HepG2 (cell line): ENCODE results near the gene DCLK1. TPM values are rescaled to one million over a fixed set of nuclear protein-coding genes. Genes with fewer than 3 reads are reported as not detected.

Experiments
- ATAC-seq: fragments of 200-7000 bp; cut with Tn5 transposase; 3 replicates; pipeline ENCODE4 v1.9.1; 2020; ENCODE audit warnings: mild to moderate bottlenecking, moderate library complexity
- BruUV-seq: library from RNA; stranded (reverse); fragments of 400-500 nt; replicated peaks from 2 replicates; lab custom pipeline; 2021; lab: Mats Ljungman, UMichigan
- CTCF ChIA-PET: fragments of 300-600 bp; formaldehyde crosslinking; extraction: SDS; loops from one replicate; lab custom pipeline; 2021; ENCODE audit warnings: low total read pairs, inconsistent platforms, low intra/inter-chr PET ratio; lab: Yijun Ruan, JAX
- POLR2A ChIA-PET: fragments of 350-600 bp; sonication (Branson Sonifier 250); formaldehyde crosslinking; loops from one replicate; lab custom pipeline; 2020; ENCODE audit warnings: antibody characterized with exemption, inconsistent platforms; lab: Yijun Ruan, JAX
- DNase-seq: peaks from one replicate; pipeline ENCODE4 v3.0.0-alpha.2; 2015; ENCODE audit warnings: low spot score
- FAIRE-seq: peaks from 3 replicates; lab custom pipeline; 2011; peaks lifted over from hg19 to GRCh38; lab: Jason Lieb, UNC
- H2AFZ ChIP-seq: one replicate; pipeline ENCODE4 v1.6.1; 2011; ENCODE audit warnings: low read length, inconsistent platforms
- H3K27ac ChIP-seq: fragments of 300-600 bp; 3 replicates; pipeline ENCODE4 v1.8.0; 2011; ENCODE audit warnings: mixed run types, mild to moderate bottlenecking, mixed read lengths, low read length, inconsistent platforms; ENCODE audit not compliant: insufficient read depth; ENCODE audit errors: extremely low read length
- H3K27me3 ChIP-seq, 2 experiments: fragments of 200-600 bp in 1 of 2; 2 replicates in 1 of 2; 3 replicates in 1 of 2; pipeline versions ENCODE4 v1.6.0 to v1.8.0; 2011; ENCODE audit warnings: low read length in 2 of 2, mild to moderate bottlenecking in 2 of 2, moderate library complexity in 2 of 2, inconsistent platforms in 1 of 2; ENCODE audit not compliant: insufficient read depth in 2 of 2, control insufficient read depth in 1 of 2
- H3K36me3 ChIP-seq, 2 experiments: fragments of 200-600 bp in 1 of 2; replicated peaks in 1 of 2; 2 replicates in 1 of 2; 3 replicates in 1 of 2; pipeline versions ENCODE4 v1.5.1 to v1.8.0; 2011; ENCODE audit warnings: low read length in 2 of 2, inconsistent platforms in 1 of 2; ENCODE audit not compliant: insufficient read depth in 2 of 2, control insufficient read depth in 1 of 2
- H3K4me1 ChIP-seq: 2 replicates; pipeline ENCODE4 v1.5.1; 2012; ENCODE audit warnings: low read length, inconsistent platforms; ENCODE audit not compliant: insufficient read depth
- H3K4me2 ChIP-seq: 2 replicates; pipeline ENCODE4 v1.6.0; 2011; ENCODE audit warnings: low read depth, low read length, inconsistent platforms
- H3K4me3 ChIP-seq, 3 experiments: fragments of 200-600 bp in 1 of 3; sonication (generic), shearing (Covaris generic) in 1 of 3; replicated peaks in 1 of 3; 2 replicates each; pipeline ENCODE4 v1.5.1; 2011 to 2016; ENCODE audit warnings: low read length in 3 of 3, inconsistent platforms in 2 of 3, low read depth in 2 of 3, mild to moderate bottlenecking in 2 of 3, control low read depth in 1 of 3, mixed read lengths in 1 of 3; ENCODE audit not compliant: insufficient read depth in 1 of 3
- H3K79me2 ChIP-seq: one replicate; pipeline ENCODE4 v1.6.1; 2011; ENCODE audit warnings: low read length, inconsistent platforms; ENCODE audit not compliant: insufficient read depth
- H3K9ac ChIP-seq: 2 replicates; pipeline ENCODE4 v1.6.0; 2011; ENCODE audit warnings: mild to moderate bottlenecking, low read depth, low read length, inconsistent platforms; ENCODE audit not compliant: insufficient read depth
- H3K9me3 ChIP-seq: 2 replicates; pipeline ENCODE4 v1.5.1; 2012; ENCODE audit warnings: mild to moderate bottlenecking, low read length
- H4K20me1 ChIP-seq: 2 replicates; pipeline ENCODE4 v1.6.0; 2011; ENCODE audit warnings: inconsistent platforms, mild to moderate bottlenecking, low read length, moderate library complexity; ENCODE audit not compliant: insufficient read depth
- CHD2 ChIP-seq: IDR thresholded peaks from 2 replicates; pipeline ENCODE4 v1.6.1; 2011; ENCODE audit warnings: low read depth, low read length, improper control_type of control experiment
- GATAD1 ChIP-seq: IDR thresholded peaks from 2 replicates; pipeline ENCODE4 v1.6.1; 2016; ENCODE audit warnings: missing genetic modification reagents, missing compliant biosample characterization
- KDM5A ChIP-seq: fragments of 200-600 bp; sonication (generic); IDR thresholded peaks from 2 replicates; pipeline ENCODE4 v1.7.0; 2018; ENCODE audit warnings: antibody characterized with exemption, mild to moderate bottlenecking, low read length, borderline replicate concordance
- MBD4 ChIP-seq: IDR thresholded peaks from 2 replicates; pipeline ENCODE4 v1.6.1; 2012; ENCODE audit warnings: low read length, inconsistent platforms, borderline replicate concordance
- MYPOP ChIP-seq: sonication (generic); formaldehyde crosslinking; IDR thresholded peaks from 2 replicates; pipeline ENCODE4 v1.8.1; 2023; ENCODE audit warnings: mild to moderate bottlenecking, moderate library complexity, missing genetic modification reagents
- PHF8 ChIP-seq: sonication (generic); formaldehyde crosslinking; IDR thresholded peaks from 2 replicates; pipeline ENCODE4 v1.5.0; 2020; ENCODE audit warnings: missing genetic modification reagents
- POLR2A ChIP-seq, 2 experiments: IDR thresholded peaks; 2 replicates each; pipeline ENCODE4 v1.6.1; 2011; ENCODE audit warnings: low read depth in 2 of 2, low read length in 2 of 2, mild to moderate bottlenecking in 1 of 2, moderate library complexity in 1 of 2; ENCODE audit not compliant: insufficient read depth in 1 of 2
- PTBP1 ChIP-seq: fragments of 200-400 bp; formaldehyde crosslinking; IDR thresholded peaks from 2 replicates; pipeline ENCODE4 v1.6.1; 2018; ENCODE audit warnings: low read length, low read depth; ENCODE audit not compliant: poor library complexity, severe bottlenecking
- RCOR2 ChIP-seq: IDR thresholded peaks from 2 replicates; pipeline ENCODE4 v1.6.1; 2016; ENCODE audit warnings: missing biosample characterization, missing genetic modification reagents
- REPIN1 ChIP-seq: sonication (generic); formaldehyde crosslinking; IDR thresholded peaks from 2 replicates; pipeline ENCODE4 v1.8.0; 2022; ENCODE audit warnings: missing genetic modification reagents, low read depth, mild to moderate bottlenecking, borderline replicate concordance
- SYNCRIP ChIP-seq: fragments of 200-400 bp; formaldehyde crosslinking; IDR thresholded peaks from 2 replicates; pipeline ENCODE4 v1.6.1; 2018; ENCODE audit warnings: mild to moderate bottlenecking, low read depth, low read length; ENCODE audit not compliant: insufficient read depth
- TCF7 ChIP-seq: sonication (generic); IDR thresholded peaks from 2 replicates; pipeline ENCODE4 v1.6.1; 2016; ENCODE audit warnings: antibody characterized with exemption, low read depth
- ZBTB34 ChIP-seq: sonication (generic); formaldehyde crosslinking; IDR thresholded peaks from 2 replicates; pipeline ENCODE4 v1.8.0; 2022; ENCODE audit warnings: mild to moderate bottlenecking, missing genetic modification reagents
- ZBTB8A ChIP-seq: sonication (generic); formaldehyde crosslinking; IDR thresholded peaks from 2 replicates; pipeline ENCODE4 v1.4.0; 2020; ENCODE audit warnings: mild to moderate bottlenecking, low read depth, missing genetic modification reagents, borderline replicate concordance
- ZC3H4 ChIP-seq: sonication (generic); formaldehyde crosslinking; IDR thresholded peaks from 2 replicates; pipeline ENCODE4 v1.4.0; 2020; ENCODE audit warnings: missing genetic modification reagents, borderline replicate concordance
- ZFP82 ChIP-seq: sonication (generic); formaldehyde crosslinking; IDR thresholded peaks from 2 replicates; pipeline ENCODE4 v1.5.1; 2020; ENCODE audit warnings: mild to moderate bottlenecking, missing genetic modification reagents, borderline replicate concordance
- ZNF274 ChIP-seq: sonication (generic); formaldehyde crosslinking; IDR thresholded peaks from 2 replicates; pipeline ENCODE4 v1.5.1; 2020; ENCODE audit warnings: mild to moderate bottlenecking, missing genetic modification reagents
- ZNF550 ChIP-seq: sonication (generic); formaldehyde crosslinking; IDR thresholded peaks from 2 replicates; pipeline ENCODE4 v1.4.0; 2020; ENCODE audit warnings: mild to moderate bottlenecking, missing genetic modification reagents, borderline replicate concordance
- WGBS: methylation state at CpG from one replicate; pipeline ENCODE4 v1.1.6; 2017; ENCODE audit warnings: low lambda C conversion rate; 5-methylcytosine and 5-hydroxymethylcytosine counted together
- in situ Hi-C: cut with HindIII; loops from 2 replicates; pipeline ENCODE4 v1.10.0; 2017; ENCODE audit warnings: low pct_unique_long_range_greater_than_20kb; ENCODE audit not compliant: extremely low pct_ligation_motif_present
- intact Hi-C: fragments of 100-400 bp; cut with micrococcal nuclease; formaldehyde crosslinking; loops from one replicate; pipeline ENCODE4 v1.10.0; 2022; ENCODE audit not compliant: unreplicated experiment
- polyA plus RNA-seq, 8 experiments: library from polyadenylated mRNA; depleted of rRNA in 3 of 8; stranded (reverse) in 7 of 8; unstranded in 1 of 8; fragments of >200 nt; fragmentation: Illumina TruSeq in 4 of 8; extraction: Trizol in 4 of 8; gene quantifications; 2 replicates each; pipeline versions ENCODE4 v1.2.1 to v1.2.3, GENCODE V29; 2011 to 2016; ENCODE audit warnings: low read depth in 4 of 8, missing spikeins in 1 of 8, mixed read lengths in 1 of 8; ENCODE audit not compliant: insufficient read depth in 1 of 8
- total RNA-seq, 5 experiments: library from RNA; depleted of rRNA; stranded (reverse); fragments of >200 nt; fragmentation: Illumina TruSeq; extraction: Trizol; gene quantifications; 2 replicates each; pipeline ENCODE4 v1.2.3, GENCODE V29; 2016; ENCODE audit warnings: low read depth in 1 of 5
- TF ChIP-seq, protein P1 (sequence below), 2 experiments: fragments of 450-650 bp in 1 of 2; sonication (generic) in 1 of 2; formaldehyde crosslinking; IDR thresholded peaks; 2 replicates each; pipeline versions ENCODE4 v1.5.0 to v1.8.0; 2020 to 2022; ENCODE audit warnings: mild to moderate bottlenecking in 1 of 2, missing genetic modification reagents in 1 of 2

Gene DCLK1
- total and polyA plus RNA-seq, 2 of the 13 experiments (the other 11 are each of a cell fraction or from before 2014, with no cell fraction given), result not detected

- TF ChIP-seq KDM5A (no peak), MBD4 (no peak), ZFP82 (CRISPR knock-in tag) (no peak)
These were observed 246.9 kb downstream of the DCLK1 start (continued) for GRCh38 chr13:35884211-35884760.

DNA sequence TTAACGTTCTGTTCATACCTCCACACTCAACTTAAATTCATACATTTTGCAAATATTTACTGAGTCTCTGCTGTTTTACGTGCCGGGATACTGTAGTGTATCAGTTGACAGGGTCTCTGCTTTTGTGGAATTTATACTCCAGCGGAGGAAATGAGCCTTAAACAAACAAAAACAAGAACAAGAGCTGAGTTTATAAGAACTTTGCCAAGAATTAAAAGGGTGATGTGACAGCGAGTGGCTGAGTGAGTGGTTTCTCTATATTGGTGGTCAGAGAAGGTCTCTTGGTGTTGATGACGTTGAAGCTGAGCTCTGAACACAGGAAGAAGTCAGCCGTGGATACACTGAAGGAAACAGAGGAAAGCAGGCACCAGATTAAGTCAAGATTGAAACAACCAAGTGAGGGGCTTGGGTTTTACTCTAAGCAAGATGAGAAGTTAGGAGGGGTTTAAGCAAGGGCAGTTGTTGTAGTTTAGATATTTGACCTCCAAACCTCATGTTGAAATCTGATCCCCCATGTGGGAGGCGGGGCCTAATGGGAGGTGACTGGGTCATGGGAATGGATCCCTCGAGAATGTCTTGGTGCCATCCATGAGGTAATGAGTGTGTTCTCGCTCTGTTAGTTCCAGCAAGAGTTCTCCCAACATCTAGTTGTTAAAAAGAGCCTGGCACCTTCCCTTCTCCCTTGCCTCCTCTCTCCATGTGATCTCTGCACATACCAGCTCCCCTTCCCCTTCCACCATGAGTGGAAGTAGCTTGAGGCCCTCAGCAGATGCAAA is 248.3 kb downstream of the DCLK1 start:
- H3K27ac ChIP-seq, result no peak overlapping the region
- intact Hi-C loops (no loop called here), in situ Hi-C loops (no loop called here)
- CTCF ChIA-PET, result no interaction called here
- no peaks in the 10 kb centered on the region for H3K9me3 ChIP-seq
- H3K36me3 ChIP-seq, result no peaks in the 10 kb centered on the region
- no TSS peak for BruUV-seq
- no peak overlapping the region for H2AFZ ChIP-seq
- POLR2A ChIA-PET, result no interaction called here
- no peaks in the 10 kb centered on the region for H3K27me3 ChIP-seq
- 2% methylated on average over 9 of the region's 10 CpGs for WGBS
- H3K9ac ChIP-seq, result no peak overlapping the region
- DNase-seq (no peak), FAIRE-seq (no peak), ATAC-seq (no peak)
- H3K79me2 ChIP-seq, result no peaks in the 10 kb centered on the region
- H4K20me1 ChIP-seq, result no peaks in the 10 kb centered on the region
- no peaks in the 10 kb centered on the region for H3K4me1 ChIP-seq
- H3K4me2 ChIP-seq, result no peak overlapping the region
- H3K4me3 ChIP-seq, result no peak overlapping the region
- no peak for TF ChIP-seq REPIN1 (CRISPR knock-in tag)
- TF ChIP-seq POLR2A (IDR thresholded peaks at IDR 0.05; ENCODE audit: insufficient read depth in 1 of 2, low read depth in 2 of 2, low read length in 2 of 2), result no peak
- TF ChIP-seq GATAD1, result no peak
- TF ChIP-seq ZBTB8A (CRISPR knock-in tag), result no peak
- TF ChIP-seq MYPOP, result no peak
- no peak for TF ChIP-seq ZNF550 (CRISPR knock-in tag)
- no peak for TF ChIP-seq ZC3H4 (CRISPR knock-in tag)
- no peak for TF ChIP-seq RCOR2 (CRISPR knock-in tag)
- TF ChIP-seq ZNF274 (CRISPR knock-in tag), result no peak
- TF ChIP-seq ZBTB34, result no peak
- TF ChIP-seq CHD2, result no peak
- no peak for TF ChIP-seq PHF8
- TF ChIP-seq, protein P1, sequence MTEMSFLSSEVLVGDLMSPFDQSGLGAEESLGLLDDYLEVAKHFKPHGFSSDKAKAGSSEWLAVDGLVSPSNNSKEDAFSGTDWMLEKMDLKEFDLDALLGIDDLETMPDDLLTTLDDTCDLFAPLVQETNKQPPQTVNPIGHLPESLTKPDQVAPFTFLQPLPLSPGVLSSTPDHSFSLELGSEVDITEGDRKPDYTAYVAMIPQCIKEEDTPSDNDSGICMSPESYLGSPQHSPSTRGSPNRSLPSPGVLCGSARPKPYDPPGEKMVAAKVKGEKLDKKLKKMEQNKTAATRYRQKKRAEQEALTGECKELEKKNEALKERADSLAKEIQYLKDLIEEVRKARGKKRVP (CRISPR knock-in tag; IDR thresholded peaks at IDR 0.05), result no peak
- TF ChIP-seq SYNCRIP, result no peak
- no peak for TF ChIP-seq TCF7
- TF ChIP-seq PTBP1, result no peak
